Measurements from ENCODE around the gene MMP25.

GRCh38 chr16:3076577-3076976 is 30.2 kb downstream of the MMP25 start:
- TF ChIP-seq PBX2 (CRISPR knock-in tag; IDR thresholded peaks at IDR 0.05; ENCODE audit: low read depth) (no peak), PBX2 (tag; conservative IDR thresholded peaks at IDR 0.05; ENCODE audit: low read depth) (no peak), NONO (IDR thresholded peaks at IDR 0.05; ENCODE audit: low read depth in 2 of 2, low read length in 1 of 2) (no peak), ZNF121 (CRISPR knock-in tag; conservative IDR thresholded peaks at IDR 0.05) (no peak), CTCF (IDR thresholded peaks at IDR 0.05 in 2 of 3, conservative IDR thresholded peaks at IDR 0.05 in 1 of 3; ENCODE audit: insufficient read depth in 2 of 3, low read depth in 1 of 3, low read length in 3 of 3) (no peak), SIX5 (IDR thresholded peaks at IDR 0.05; ENCODE audit: borderline replicate concordance in 1 of 2, insufficient read depth in 1 of 2, low read depth in 1 of 2, low read length in 2 of 2) (no peak), HIVEP1 (CRISPR knock-in tag; IDR thresholded peaks at IDR 0.05) (no peak), SIN3A (IDR thresholded peaks at IDR 0.05; ENCODE audit: borderline replicate concordance in 2 of 2, control insufficient read depth in 1 of 2, low read depth in 2 of 2, low read length in 2 of 2) (no peak), ADNP (tag; IDR thresholded peaks at IDR 0.05) (no peak), EZH2 (IDR thresholded peaks at IDR 0.05; ENCODE audit: borderline replicate concordance, low read depth, low read length) (no peak), HDAC6 (IDR thresholded peaks at IDR 0.05; ENCODE audit: low read depth, low read length) (no peak), ILF3 (IDR thresholded peaks at IDR 0.05; ENCODE audit: borderline replicate concordance) (no peak), IRF1 (CRISPR knock-in tag; IDR thresholded peaks at IDR 0.05; ENCODE audit: borderline replicate concordance) (no peak)

Data from K562 (cell line).